T47D (cell line): Measurements from ENCODE around the gene PTPRD.

Experiments
- DNase-seq, 2 experiments: peaks; one replicate each; pipeline versions ENCODE4 v3.0.0 to v3.0.0-alpha.2; 2011 to 2012; ENCODE audit warnings: low read depth in 1 of 2, low spot score in 1 of 2
- JUND ChIP-seq: IDR thresholded peaks from 2 replicates; pipeline ENCODE4 v1.6.1; 2012; ENCODE audit warnings: low read depth
- in situ Hi-C: cut with HindIII; loops from 2 replicates; pipeline ENCODE4 v1.10.0; 2016; ENCODE audit warnings: low sequenced_read_pairs, low pct_unique_long_range_greater_than_20kb

PTPRD gene

GRCh38 chr9:8733131-8733954, 1879.5 kb downstream of the PTPRD start:
- peak; percentile 4 to 22 for DNase-seq

GRCh38 chr9:8732367-8733075, 1880.3 kb downstream of the PTPRD start:
- in situ Hi-C loops, result no loop called here
- TF ChIP-seq JUND, result no peak
- DNase-seq, result no peak

More at GRCh38 chr9:8733131-8733954, 1879.5 kb downstream of the PTPRD start:
- TF ChIP-seq JUND, result no peak
- in situ Hi-C loops, result no loop called here

- no peak for TF ChIP-seq JUND
- peak in 1 of 2 experiments; percentile 10 for DNase-seq
- in situ Hi-C loops, result no loop called here
Measured at GRCh38 chr9:8730618-8731017, 1882.2 kb downstream of the PTPRD start.

GRCh38 chr9:8728910-8729309, 1883.9 kb downstream of the PTPRD start:
- in situ Hi-C loops, result no loop called here
- no peak for TF ChIP-seq JUND
- DNase-seq, result no peak

GRCh38 chr9:8727191-8727590, 1885.6 kb downstream of the PTPRD start:
- DNase-seq, result no peak
- no peak for TF ChIP-seq JUND
- in situ Hi-C loops, result no loop called here

GRCh38 chr9:8726692-8727091, 1886.1 kb downstream of the PTPRD start:
- DNase-seq, result no peak
- in situ Hi-C loops, result no loop called here
- no peak for TF ChIP-seq JUND

- DNase-seq, result no peak
- in situ Hi-C loops, result no loop called here
- no peak for TF ChIP-seq JUND
Measured at GRCh38 chr9:8725635-8726034, 1887.2 kb downstream of the PTPRD start.

- no peak for DNase-seq
- in situ Hi-C loops, result no loop called here
- TF ChIP-seq JUND, result no peak
Measured at GRCh38 chr9:8724284-8725018, 1888.4 kb downstream of the PTPRD start.

GRCh38 chr9:8723195-8723594, 1889.6 kb downstream of the PTPRD start:
- in situ Hi-C loops, result no loop called here
- TF ChIP-seq JUND, result no peak
- no peak for DNase-seq

GRCh38 chr9:8719833-8720486, 1892.8 kb downstream of the PTPRD start:
- in situ Hi-C loops, result no loop called here
- no peak for DNase-seq
- TF ChIP-seq JUND, result no peak

- TF ChIP-seq JUND, result no peak
- DNase-seq, result no peak
- in situ Hi-C loops, result no loop called here
Measured at GRCh38 chr9:8718121-8718725, 1894.6 kb downstream of the PTPRD start.

- no peak for TF ChIP-seq JUND
- no peak for DNase-seq
- in situ Hi-C loops, result no loop called here
Measured at GRCh38 chr9:8717146-8717545, 1895.7 kb downstream of the PTPRD start.

- no peak for DNase-seq
- no peak for TF ChIP-seq JUND
- in situ Hi-C loops, result no loop called here
Measured at GRCh38 chr9:8715788-8716187, 1897.0 kb downstream of the PTPRD start.
